Skin of body (tissue), 3 donors: ENCODE results near the gene RNF181. TPM values are rescaled to one million over a fixed set of nuclear protein-coding genes. Genes with fewer than 3 reads are reported as not detected.
"Not testable (repeated sequence)": the region's sequence is repeated elsewhere in the genome, so short reads cannot be mapped to it uniquely, and the experiment has no call there.

ENCODE experiments used
- DNase-seq: peaks from one replicate; lab custom pipeline; 2025; lab: John Stamatoyannopoulos, UW
- small RNA-seq: library from RNA; depleted of rRNA; stranded (forward); fragments of <200 nt; gene quantifications from one replicate; pipeline ENCODE3, GENCODE V24; 2014; ENCODE audit warnings: low replicate concordance
- total RNA-seq: library from RNA; depleted of rRNA; stranded (reverse); fragments of >200 nt; gene quantifications from one replicate; pipeline ENCODE4 v1.2.3, GENCODE V29; 2014

The RNF181 gene
- total RNA-seq, 1 donor from 2014 or later: 57.6 TPM

GRCh38 chr2:85613717-85614515 is 18.4 kb downstream of the RNF181 start:
- no peak for DNase-seq

DNA sequence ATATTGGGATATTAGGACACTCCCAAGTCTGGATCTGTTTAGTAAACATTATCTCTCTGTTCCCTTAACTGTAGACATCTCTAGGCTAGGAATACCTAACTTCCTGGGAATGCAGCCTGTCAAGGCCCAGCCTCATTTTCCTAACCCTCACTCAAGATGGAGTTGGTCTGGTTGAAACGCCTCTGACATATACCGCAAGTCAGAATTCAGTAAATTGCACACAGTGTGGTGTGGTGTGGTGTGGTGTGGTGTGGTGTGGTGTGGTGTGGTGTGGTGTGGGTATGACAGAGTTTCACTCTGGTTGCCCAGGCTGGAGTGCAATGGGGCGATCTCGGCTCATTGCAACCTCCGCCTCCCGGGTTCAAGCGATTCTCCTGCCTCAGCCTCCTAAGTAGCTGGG is 19.2 kb downstream of the RNF181 start:
- not testable (repeated sequence) for DNase-seq

GRCh38 chr2:85615413-85615728 is 19.8 kb downstream of the RNF181 start:
- DNase-seq: no peak

GRCh38 chr2:85617723-85618122 is 22.2 kb downstream of the RNF181 start:
- not testable (repeated sequence) for DNase-seq

DNA sequence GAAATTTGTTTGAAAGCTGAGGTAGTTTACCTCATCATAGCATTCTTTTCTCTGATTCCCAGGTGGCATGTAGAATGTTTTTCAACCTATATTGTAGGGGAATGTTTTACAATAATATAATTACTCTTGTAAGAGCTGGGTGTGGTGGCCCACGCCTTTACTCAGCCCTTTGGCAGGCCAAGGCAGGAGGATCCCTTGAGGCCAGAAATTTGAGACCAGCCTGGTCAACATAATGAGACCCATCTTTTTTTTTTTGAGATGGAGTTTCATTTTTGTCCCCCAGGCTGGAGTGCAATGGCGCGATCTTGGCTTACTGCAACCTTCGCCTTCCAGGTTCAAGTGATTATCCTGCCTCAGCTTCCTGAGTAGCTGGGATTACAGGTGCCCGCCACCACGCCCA is 24.1 kb downstream of the RNF181 start:
- DNase-seq: no peak

GRCh38 chr2:85621338-85621737 is 25.8 kb downstream of the RNF181 start:
- DNase-seq: no peak

DNA sequence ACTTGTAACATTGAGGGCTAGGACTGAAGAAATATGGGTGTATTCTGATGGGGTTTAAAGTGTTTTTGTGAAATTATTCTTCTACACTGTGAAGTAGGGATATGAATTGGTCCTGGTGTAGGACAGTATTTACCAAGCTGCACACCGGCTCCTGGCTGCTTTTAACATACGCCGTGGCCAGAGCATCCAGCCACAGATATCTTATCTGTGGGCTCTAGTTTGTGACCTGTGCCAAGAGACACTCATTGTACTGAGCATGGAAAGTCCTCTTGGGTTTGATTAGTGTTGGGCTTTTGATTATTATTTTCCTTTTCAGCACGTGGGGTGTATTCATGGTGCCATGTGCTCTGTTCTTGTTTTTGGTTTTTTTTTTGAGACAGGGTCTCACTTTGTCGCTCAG is 28.4 kb downstream of the RNF181 start:
- DNase-seq: no peak

DNA sequence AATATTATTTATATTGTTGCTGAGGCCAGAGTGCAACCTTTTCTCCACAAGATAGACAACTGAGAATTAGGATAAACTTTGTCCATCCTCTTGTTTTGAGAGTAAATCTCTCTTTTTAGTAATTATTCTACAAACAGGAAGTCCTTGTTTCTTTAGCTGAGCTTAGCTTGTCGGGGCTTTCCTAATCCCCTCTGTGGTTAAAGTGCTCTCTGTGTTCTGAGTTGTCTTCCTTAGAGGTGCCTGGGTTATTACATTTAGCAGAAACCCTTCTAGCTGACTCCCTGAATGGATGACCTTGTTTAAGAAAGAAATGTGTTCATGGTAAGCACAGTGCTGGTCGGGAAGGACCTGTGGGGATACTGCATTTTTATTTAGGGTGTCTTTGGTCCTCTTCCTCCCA is 33.1 kb downstream of the RNF181 start:
- DNase-seq: no peak

- DNase-seq: no peak
These were observed 35.8 kb downstream of the RNF181 start for GRCh38 chr2:85631316-85631715.

DNA sequence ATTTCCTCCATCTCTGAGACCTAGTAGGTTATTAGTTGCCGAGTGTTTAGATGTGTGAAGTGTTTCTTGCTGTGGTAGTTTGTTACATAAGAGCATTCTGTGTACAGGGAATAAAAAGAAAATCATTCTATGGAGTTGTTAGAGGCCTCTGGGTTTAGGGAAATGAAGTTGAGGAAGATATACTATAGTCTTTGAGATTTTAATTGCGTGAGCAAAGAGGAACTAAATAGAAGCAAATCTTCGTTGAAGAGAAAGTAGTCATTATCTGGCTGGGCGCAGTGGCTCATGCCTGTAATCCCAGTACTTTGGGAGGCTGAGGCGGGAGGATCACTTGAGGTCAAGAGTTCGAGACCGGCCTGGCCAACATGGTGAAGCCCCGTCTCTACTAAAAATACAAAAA is 39.5 kb downstream of the RNF181 start:
- no peak for DNase-seq

DNA sequence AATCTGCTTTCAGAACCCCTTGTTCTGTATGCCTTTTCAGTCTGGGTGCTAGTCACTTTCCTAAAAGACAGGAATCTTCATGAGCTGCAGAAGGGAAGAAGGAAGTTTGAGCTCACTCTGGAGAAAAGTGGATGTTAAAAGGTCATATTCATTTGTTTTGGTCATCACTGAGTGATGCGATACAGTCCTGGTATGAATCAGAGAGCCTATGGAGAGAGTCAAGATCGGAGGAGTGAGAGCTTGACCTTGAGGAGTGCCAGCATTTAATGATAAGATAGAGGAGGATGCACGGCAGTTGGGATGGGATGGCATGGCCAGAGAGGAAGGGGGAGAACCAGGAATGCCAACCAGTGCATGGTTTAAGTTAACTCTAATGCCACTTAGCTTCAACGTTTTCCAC is 40.1 kb downstream of the RNF181 start:
- DNase-seq: no peak

DNA sequence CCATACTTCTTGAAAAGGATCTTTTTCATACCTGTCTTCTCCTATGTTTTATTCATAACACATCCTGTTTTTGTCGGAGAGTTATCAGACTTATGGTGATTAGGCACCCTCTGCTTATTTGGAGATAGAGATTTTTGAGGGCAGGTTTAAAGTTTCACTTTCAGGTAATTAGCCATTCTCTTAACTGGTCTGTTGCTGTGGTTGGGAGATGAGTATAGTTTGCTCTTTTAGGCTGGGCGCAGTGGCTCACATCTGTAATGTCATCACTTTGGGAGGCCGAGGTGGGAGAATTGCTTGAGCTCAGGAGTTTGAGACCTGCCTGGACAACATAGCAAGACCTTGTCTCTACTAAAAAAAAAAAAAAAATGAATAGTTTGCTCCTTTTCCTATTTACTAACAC is 47.2 kb downstream of the RNF181 start:
- no peak for DNase-seq

- no peak for DNase-seq
These were observed 49.4 kb downstream of the RNF181 start for GRCh38 chr2:85644909-85645308.

- no peak for DNase-seq
These were observed 50.6 kb downstream of the RNF181 start for GRCh38 chr2:85646166-85646565.

Small RNA genes lying within 50 kb of the gene (small RNA-seq; reads per million reads assigned to genes)
- not detected for gene RN7SL126P

Other genes with a start within 250 kb of the RNF181 start
- gene RETSAT, start 241.2 kb upstream of the RNF181 start, total RNA-seq: 33.2 TPM
- 19.0 TPM for gene ELMOD3, start 241.0 kb upstream of the RNF181 start, total RNA-seq
- gene CAPG, start 185.4 kb upstream of the RNF181 start, total RNA-seq: 62.6 TPM
- not detected for gene SH2D6, start 177.0 kb upstream of the RNF181 start, total RNA-seq
- 115 TPM for gene MAT2A, start 56.6 kb upstream of the RNF181 start, total RNA-seq
- gene GGCX, start 34.3 kb upstream of the RNF181 start, total RNA-seq: 24.4 TPM
- gene VAMP8, start 18.2 kb upstream of the RNF181 start, total RNA-seq: 32.4 TPM
- gene VAMP5, start 11.3 kb upstream of the RNF181 start, total RNA-seq: 8.9 TPM
- gene TMEM150A, start 7.0 kb downstream of the RNF181 start, total RNA-seq: 3.3 TPM
- 21.8 TPM for gene C2orf68, start 16.3 kb downstream of the RNF181 start, total RNA-seq
- 30.9 TPM for gene USP39, start 20.4 kb downstream of the RNF181 start, total RNA-seq
- gene SFTPB, start 72.5 kb downstream of the RNF181 start, total RNA-seq: not detected
- not detected for gene GNLY, start 98.6 kb downstream of the RNF181 start, total RNA-seq
- gene ATOH8, start 158.2 kb downstream of the RNF181 start, total RNA-seq: 5.2 TPM